DMS114 treated with DMSO at 0.1 percent for 48 hours (cell line): ENCODE measurements around the gene AUH.

Experiments
- DNase-seq: peaks from one replicate; lab custom pipeline; 2025; ENCODE audit not compliant: unreplicated experiment; lab: John Stamatoyannopoulos, UW

Gene AUH

DNA sequence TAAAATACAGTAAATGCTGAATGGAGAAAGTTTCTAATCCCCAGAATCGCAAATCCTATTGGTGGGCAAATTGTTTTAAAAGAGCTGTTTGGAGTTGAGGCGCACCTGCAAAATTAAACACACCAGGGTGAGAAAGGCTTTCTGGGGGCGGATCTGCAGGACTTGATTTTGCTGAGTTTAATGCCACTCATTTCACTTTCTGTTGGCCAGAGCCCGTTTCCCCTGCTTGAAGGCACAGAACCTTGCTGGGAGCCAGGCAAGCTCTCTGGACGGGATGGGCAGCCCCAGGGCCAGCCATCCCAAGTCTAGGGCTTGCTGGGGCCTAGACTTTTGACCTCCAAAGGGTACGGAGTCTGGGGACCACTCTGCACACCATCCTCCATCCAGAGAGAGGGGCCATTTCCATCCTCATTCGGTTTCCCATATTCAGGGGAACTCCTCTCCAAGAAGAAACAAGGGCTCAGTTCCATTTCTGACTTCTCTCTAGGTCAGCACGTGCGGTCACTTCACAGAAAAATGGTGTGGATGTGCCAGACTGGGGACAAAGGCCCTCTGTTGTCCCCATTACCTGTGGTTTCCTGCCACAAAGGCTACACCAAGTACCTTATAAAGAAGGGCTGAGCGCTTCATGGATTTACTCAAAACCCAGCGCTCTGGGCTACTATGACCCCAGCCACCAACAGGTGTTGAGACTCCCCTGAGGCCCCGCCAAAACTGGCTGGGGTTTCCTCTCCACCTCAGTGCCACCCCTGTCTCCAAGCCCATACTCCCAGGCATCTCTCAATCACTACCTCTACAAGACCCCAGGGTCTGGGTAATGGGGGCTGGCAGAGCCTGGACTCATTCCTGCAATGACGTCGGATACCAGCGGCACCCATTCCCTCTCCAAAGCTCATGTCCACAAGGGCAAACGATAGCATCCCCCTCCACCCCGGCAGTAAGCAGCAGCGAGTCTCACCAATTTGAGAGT, 170.0 kb downstream of the AUH start:
- DNase-seq: no peak

DNA sequence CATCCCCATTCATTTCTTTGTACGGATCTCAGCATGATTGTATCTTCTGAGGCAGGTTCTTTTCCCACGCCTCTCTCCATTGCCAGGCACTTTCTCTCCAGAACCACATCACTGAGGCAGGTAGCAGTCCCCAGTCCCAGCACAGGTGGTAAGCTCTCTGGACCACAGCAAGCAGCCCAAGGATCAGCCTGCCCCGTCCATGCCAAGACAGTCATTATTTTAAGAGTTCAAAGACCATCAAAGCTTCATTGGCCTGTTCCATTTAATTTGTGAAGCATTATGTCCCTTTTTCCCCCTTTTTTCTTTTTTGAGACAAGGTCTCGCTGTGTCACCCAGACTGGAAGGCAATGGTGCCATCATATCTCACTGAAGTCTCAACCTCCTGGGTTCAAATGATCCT, 171.7 kb downstream of the AUH start:
- DNase-seq: no peak

DNA sequence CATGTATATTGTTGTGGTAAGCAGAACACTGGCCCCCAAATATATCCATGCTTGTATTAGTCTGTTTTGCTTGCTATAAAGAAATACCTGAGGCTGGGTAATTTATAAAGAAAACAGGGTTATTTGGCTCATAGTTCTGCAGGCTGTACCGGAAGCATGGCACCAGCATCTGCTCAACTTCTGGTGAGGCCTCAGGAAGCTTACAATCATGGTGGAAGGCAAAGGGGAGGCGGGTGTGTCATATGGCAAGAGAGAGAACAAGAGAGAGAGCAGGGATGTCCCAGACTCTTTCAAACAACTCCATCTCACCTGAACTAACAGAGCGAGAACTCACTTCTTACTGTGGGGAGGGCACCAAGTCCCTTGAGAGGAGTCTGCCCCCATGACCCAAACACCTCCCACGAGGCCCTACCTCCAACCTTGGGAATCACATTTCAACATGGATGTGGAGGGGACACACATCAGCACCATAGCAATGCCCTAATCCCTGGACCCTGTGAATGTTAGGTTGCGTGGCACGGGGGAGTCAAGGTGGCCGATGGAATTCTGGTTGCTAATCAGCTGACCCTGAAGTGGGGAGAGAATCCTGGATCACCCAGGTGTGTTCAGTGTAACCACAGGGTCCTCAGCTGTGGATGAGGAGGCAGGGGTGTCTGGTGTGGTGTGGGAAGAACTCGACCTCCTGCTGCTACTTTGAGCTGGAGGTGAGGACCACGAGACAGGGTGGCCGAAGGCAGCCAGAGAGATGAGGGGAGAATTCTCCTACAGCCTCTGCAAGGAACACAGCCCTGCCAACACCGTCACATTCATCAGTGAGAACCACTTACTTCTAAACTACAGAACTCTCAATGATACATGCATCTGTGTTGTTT, 172.8 kb downstream of the AUH start:
- DNase-seq: no peak

DNA sequence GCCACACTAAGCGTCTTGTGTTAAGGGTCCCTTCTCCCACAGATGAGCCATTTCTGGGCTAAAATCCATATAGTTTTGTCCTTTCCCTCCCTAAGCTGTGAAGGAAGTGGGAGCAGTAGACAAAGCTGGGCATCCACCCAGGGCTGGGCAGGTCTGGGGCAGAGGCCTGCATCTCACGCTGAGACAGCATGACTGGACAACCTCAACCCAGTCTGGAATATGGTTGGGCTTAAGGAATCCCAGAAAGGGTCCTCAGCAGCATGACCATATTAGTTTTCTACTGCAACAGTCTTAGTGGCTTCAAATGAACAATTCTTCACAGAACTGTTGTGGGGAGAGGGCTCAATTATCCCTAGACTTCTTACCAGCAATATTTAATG, 173.8 kb downstream of the AUH start:
- no peak for DNase-seq

DNA sequence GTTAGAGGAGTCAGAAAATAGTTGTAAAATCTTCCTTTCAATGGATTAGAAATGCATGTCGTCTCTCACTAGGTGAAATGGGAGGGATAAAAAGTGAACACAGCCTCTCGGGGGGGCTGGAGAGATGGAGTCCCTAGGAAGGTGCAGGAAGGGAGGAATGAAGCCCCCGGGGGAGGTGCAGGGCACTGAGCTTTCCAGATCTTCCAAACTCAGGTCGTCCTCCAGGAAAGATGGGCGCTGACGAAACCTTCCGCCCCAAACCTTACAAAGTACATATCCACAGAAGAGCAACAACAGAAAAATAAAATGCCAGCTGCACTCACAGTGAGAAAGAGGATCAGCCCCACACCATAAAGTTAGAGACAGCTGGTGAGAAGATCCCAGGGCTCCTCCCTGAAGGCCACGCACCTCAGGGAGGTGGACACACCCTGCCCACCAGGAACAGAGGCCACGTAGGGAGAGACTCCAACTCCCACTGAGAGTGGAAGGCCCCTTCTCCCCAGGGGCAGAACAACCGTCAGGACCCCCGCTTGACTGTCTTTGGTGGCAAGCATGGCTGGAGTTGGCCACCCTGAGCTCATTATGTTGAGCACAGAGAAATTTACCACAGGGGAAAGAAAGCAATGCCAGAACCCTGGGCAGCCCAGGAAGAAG, 174.3 kb downstream of the AUH start:
- DNase-seq: no peak

DNA sequence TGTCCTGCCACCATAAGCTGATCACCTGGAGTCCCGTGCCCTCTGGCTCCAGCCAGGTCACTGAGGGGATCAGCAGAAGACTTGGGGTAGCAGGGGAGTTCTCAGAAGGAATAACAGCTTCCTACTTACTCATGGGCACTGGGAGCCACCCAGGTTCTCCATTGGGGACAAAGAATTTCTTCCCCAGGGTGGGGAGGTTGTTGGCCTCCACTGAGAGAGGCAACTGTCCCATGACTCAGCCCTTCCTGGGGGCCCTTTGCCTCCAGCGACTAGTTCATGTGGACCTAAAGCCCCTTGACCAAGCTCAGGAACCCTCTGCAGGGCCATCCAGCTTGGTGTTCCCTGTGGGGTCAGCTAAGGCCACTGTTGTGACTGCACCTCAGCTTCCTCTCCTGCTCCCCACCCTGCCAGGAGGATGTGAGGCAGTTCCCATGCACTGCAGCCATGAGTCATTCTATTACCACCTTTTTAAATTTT, 175.0 kb downstream of the AUH start:
- DNase-seq: no peak

DNA sequence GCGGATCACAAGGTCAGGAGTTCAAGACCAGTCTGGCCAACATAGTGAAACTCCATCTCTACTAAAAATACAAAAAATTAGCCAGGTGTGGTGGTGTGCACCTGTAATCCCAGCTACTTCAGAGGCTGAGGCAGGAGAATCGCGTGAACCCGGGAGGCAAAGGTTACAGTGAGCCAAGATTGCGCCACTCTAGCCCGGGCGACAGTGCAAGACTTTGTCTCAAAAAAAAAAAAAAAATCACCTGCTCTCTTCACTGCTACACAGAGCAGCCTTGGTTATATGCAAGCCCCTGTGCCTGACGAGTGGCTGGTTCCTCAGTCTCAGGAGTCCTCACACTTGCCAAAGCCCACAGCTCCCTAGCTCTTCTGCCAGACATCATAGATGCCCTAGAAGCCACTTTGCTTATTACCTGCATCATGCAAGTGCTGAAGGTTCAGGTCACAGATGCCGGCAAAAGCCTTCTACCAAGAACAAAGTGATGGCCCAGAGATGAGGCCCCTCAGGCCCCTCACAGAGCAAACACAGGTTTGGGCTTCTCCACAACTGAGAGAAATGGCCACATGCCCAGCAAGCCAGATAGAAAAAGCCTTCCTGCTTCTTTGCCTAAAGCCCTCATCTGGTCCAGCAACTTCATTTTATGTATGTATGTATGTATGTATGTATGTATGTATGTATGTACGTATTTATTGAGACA, 176.4 kb downstream of the AUH start:
- no peak for DNase-seq

DNA sequence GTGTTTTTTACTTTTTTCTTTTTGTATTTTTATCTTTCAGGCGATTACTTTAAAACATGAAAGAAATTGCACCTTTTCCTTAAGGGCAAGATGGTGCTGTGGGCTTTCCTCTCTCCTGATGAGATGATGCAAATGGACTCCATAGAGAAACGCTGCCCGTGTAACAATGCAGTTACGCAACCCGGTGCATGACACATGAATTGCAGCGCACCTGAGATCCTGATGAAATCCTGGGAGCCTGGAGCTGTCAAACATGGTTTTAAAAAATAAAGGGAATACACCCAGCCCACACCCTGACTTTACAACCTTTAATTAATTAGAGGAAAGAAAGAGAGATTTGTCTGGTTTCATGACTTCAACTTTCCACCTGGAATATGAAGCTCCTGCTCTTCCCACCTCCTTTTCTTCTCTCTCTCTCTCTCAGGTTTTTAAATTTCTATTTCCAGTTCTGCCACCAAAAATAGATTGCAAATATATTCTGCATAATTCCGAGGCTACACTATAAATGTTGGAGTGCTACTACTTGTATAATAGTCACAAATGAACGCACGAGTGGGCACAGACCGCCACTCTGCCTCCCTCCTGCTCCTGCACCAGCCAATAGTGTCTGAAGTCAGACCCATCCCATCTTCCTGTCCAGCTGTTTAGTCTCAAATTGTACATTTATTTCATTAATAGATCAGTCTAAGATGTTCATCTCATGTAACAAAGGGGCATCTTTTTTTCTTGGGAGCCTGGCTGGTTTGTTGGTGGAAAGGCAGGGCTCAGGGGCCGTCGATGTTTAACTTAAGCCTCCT, 179.1 kb downstream of the AUH start:
- no peak for DNase-seq

DNA sequence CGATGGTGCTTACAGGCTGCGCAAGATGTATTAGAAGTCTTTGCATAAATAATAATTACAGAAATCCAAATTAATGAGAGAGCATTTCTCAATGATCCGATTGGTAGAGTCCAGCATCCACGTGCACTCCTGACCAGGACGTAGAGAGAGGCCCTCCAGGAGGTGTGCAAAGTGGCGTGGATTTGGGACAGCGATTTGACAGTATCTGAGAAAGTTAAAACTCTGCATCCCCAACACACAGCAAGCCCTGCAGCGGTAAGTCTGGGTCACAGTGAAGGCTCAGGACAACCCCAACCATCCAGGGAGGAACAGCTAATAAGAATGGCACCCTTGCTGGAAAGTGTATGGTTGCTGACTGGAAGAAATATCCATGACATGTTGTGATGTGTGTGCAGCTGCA, 180.2 kb downstream of the AUH start:
- DNase-seq: no peak

DNA sequence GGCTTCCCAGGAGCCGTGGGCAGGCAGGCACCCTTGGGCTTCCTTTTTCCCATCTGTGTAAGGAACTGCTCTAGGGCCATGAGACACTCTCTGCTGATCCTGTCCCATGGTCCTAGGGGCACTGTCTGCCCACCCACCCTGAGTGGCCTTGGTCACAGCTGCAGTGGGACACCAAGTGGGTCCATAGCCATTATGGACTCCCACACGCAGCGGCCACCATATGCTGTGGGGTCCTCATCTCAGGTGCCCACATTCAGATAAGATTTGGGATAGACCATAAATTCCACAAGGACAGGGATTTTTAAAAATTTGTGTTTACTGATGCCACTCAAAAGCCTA, 180.8 kb downstream of the AUH start:
- no peak for DNase-seq

DNA sequence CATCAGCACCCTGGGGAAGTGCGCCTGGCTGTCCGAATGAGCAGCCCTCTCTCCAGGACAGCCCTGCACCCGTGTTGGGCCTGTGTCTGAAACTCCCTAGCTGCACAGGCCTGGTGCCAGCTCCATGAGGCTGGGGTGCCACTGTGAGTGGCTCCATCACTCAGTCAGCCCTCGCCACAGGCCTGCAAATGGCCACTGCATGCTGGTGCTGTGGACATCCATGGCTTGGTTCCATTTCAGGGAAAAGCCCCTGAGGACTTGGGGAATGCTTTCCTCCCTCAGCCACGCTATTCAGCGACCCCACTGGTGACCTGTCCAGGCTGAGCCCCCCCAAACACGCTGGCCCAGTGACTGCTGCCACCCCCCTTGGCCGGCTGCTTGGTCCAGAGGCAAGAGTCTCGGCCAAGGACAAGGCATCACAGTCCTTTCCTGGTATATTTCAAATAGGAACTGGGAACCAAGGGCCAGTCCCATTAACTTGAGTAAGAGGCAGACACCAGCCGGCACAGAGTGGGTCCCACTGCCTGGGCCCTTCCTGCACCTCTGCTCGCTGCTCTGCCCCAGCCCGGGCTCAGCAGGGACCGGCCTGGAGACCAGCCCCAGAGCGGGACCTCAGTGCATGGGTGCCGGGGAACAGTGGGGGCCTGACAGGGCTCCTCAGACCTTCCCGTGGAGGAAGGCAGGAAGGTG, 181.3 kb downstream of the AUH start:
- no peak for DNase-seq

DNA sequence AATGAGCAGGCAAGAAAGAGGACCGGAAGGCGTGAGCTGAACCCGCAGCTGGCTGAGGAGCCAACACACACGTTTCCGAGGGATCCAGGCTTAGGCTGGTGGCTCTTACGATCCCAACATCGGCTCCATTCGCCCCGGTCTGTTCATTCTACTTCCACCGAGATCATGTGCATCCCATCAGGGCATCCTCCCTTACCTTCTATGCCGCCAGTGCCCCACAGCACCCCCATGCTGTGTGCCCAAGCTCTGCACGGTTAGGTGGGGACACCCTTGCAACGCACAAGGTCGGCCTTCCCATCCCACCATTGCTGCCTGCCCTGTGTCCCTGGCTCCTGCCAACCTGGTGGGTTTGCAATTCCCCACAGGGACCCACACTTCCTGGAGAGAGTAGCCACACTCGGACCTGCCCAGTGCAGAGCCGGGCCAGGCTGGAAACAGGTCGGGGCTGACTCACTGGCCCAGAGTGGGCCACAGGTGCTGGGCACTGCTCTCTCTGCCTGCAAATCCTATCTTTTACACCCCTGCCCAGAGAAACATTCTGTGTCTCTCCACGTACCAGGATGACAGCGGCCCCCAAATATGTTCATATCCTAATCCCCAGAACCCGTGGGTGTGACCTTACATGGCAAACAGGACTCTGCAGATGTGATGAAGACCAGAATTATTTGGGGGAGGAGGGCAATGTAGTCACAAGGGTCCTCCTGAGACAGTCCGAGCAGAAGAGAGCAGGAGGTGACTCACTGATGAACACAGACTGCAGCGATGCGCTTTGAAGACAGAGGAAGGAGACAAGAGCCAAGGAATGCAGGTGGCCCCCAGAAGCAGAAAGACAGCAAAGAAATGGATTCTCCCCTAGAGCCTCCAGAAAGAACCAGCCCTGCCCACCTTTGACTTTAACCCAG, 182.2 kb downstream of the AUH start:
- no peak for DNase-seq

DNA sequence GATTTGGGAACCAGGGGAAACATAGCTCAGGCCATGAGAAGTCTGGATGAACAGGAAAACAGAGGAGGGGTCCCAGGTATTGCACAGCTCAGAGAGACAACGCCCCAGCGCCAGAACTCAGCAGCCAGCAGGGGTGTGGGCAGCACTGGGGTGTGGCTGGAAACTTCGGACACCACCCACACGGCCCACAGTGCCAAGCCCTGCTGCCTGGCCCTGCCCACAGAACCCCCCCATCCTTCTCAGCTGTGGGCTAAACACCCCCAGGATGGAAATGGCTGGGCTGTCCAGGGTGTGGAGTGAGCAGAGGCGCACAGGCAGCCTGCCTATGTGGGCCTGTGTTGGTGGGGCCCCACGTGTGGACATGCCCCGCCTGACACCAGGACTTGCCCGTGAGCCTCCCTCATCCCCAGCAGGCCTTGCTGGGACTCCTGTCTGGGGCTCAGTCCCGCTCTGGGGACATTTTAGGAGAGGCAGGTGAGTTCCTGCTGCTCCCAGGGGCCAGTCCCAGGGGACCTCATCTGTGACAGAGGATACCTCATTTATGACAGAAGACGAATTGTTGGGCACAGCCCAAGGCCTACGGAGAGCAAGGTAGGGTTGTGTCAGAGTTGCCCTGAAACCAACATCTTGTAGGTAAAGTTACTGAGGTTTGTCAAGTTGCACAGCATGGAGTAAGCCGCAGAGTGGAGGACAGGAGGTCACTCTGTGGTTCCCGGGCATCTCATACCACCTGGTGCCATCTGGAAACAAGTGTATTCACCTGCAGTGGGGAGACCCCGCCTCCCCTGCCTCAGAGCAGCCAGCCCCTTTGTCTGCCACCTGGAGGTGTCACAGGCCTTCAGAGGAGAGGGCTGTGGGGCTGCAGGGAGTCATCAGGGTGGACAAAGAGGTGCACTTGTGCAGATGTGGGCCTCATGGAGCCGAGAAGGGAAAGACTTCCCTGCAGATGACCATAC, 183.2 kb downstream of the AUH start:
- DNase-seq: no peak

DNA sequence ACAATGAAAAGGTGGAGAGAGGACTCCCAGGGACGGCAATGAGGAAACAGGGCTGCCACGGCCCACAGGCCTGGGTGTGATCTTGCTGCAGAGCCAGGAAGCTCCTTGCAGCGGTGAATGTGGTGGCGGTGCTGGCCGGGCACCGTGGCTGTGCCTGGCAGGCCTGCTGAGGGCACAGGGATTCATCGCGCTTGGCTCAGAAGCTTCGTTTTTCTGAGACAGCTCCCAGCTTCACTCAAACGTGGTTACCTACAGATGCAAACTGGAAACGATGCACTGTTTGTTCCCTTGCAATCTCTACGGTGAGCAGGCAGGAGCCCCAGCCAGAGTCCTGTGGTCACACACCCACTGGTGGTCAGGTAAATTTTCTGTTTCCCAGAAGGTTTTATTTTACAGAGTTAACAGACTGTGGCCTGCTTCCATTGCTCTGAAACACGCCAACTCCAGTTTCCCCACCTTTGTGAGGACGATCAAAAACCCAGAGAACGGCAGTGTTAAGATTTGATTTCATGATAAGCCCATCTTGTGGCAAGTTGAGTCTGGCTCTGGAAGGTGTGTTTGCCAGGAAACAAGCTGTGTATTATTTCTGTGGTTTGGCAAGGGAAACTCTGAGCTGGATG, 183.9 kb downstream of the AUH start:
- DNase-seq: no peak

DNA sequence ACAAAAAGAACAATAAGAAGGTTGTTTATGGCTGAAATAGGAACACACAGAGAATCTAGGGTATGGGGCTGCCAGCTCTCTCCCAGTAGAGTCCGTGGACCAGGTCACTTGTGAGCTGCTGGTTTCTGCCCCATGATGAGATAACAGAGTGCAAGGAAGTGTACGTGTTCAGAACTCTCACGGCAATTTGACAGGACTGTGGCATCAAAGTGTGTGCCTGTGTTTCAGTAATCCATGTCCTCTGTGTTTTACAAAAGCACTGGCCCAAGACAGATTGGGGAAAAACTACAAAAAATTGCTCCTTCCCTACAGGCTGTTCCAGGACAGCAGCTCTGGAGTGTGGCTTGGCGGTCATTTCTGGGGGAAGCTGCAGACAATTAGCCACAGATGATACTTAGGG, 184.6 kb downstream of the AUH start:
- DNase-seq: no peak

DNA sequence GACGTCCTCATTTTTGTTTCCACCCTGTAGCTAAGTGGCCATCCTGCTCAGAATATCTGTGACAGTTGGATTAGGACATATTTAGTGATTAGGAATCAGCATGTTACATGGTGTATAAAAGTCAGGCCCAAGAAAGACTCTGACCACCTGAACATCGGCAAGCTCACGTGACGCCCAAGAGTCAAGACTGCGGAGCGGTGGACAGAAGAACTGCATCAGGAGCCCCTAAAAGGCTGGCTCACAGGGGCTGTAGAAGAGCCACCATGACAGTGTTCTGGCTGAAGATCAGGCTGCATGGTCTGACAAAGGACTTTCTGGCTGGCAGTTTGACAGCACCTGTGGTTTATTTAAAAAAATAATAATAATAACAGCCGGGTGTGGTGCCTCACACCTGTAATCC, 185.3 kb downstream of the AUH start:
- no peak for DNase-seq

DNA sequence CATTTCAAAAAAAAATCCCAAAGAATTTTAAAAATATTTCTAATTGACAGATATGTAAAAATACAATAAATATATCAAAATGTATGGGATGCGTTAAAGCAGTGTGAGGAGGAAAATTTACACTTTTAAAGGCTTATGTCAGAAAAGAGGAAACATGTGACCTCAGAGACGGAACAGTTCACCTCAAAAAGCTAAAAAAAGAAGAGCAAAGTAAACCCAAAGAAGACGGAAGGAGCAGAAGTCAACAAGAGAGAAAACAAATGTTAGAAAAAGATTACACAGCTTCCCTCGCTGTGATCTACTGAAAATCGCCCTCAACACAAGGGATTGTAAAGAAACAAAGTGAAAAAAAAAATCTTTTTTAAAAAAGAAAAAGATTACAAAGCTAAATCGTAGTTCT, 186.9 kb downstream of the AUH start:
- no peak for DNase-seq
